H54 (cell line): Measurements from ENCODE around the gene MT3.
"Not testable (repeated sequence)": the region's sequence is repeated elsewhere in the genome, so short reads cannot be mapped to it uniquely, and the experiment has no call there.

ENCODE experiments used
- DNase-seq: peaks from one replicate; pipeline ENCODE4 v3.0.0; 2011; ENCODE audit warnings: low spot score, mixed read lengths; ENCODE audit not compliant: insufficient read length
- FAIRE-seq: peaks from 3 replicates; lab custom pipeline; 2011; peaks lifted over from hg19 to GRCh38; lab: Jason Lieb, UNC
- POLR2A ChIP-seq: IDR thresholded peaks from 2 replicates; pipeline ENCODE4 v1.6.1; 2011; ENCODE audit warnings: low read depth, mild to moderate bottlenecking, low read length

Gene MT3

GRCh38 chr16:56610017-56610608, 20.8 kb downstream of the MT3 start:
- DNase-seq: no peak
- TF ChIP-seq POLR2A: peak; percentile 74
- FAIRE-seq: no peak

DNA sequence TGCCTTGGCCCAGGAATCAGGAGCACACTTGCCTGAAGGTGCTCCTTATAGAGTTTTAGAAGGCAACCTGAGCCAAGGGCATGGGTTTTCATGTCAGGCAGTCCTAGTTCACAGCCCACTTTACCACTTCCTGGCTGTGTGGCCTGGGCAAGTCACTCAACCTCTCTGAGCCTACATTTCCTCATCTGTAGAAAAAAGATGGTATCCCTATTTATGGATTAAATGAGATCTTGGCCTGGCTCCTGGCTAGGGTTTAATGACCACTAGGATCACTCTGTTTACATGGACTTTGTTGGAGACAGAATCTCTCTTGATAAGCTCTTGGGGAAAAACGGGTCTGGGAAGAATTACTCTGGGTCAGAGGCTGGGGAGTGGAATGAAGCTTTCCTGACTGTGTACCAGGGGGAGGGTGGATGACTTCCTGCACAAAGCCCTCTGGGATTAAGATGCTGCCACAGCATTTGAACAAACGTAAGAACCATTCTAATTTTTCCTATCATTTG, 21.3 kb downstream of the MT3 start:
- DNase-seq (no peak), FAIRE-seq (no peak)
- TF ChIP-seq POLR2A: no peak

GRCh38 chr16:56611281-56611833, 22.0 kb downstream of the MT3 start:
- TF ChIP-seq POLR2A: no peak
- no peak for FAIRE-seq
- no peak for DNase-seq

DNA sequence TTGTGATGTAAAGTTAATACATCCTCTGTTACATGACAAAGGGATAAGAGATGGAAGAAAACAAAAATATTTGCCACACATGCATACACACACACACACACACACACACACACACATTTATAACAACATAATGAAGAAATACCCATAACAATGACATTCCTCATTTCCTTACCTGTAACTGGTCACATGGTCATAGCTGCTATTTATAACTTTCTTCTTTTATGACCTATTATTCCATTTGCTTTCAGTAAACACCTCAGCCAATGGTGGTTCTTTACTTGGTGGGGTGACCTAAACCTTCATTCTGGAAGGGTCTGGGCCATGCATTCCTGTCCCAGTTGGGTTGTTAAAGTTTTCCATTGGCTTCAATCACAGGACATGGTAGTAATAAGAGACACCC, 24.4 kb downstream of the MT3 start:
- DNase-seq: no peak
- TF ChIP-seq POLR2A: no peak
- no peak for FAIRE-seq

DNA sequence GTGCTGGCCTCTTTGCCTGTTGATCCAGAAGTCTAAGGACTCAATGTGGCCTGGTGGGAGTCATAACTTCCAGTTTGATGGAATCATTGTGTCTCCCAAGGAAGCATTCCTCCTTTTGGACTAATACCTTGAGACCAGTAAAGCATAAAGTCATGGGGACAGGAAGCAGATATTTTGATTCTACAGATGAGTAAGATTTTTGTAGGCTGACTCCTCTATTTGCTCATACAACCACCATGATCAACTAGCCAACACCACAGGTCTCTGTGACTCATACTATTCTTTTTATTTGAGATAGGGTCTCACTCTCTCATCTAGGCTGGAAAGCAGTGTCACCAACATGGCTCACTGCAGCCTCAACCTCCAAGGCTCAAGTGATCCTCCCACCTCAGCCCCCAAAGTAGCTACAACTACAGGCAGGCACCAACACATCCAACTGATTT, 25.2 kb downstream of the MT3 start:
- peak; percentile 54 for DNase-seq
- no peak for FAIRE-seq
- TF ChIP-seq POLR2A: no peak

GRCh38 chr16:56615353-56615752, 26.0 kb downstream of the MT3 start:
- no peak for TF ChIP-seq POLR2A
- FAIRE-seq (no peak), DNase-seq (no peak)

GRCh38 chr16:56616608-56617211, 27.4 kb downstream of the MT3 start:
- TF ChIP-seq POLR2A: no peak
- FAIRE-seq (no peak), DNase-seq (no peak)

DNA sequence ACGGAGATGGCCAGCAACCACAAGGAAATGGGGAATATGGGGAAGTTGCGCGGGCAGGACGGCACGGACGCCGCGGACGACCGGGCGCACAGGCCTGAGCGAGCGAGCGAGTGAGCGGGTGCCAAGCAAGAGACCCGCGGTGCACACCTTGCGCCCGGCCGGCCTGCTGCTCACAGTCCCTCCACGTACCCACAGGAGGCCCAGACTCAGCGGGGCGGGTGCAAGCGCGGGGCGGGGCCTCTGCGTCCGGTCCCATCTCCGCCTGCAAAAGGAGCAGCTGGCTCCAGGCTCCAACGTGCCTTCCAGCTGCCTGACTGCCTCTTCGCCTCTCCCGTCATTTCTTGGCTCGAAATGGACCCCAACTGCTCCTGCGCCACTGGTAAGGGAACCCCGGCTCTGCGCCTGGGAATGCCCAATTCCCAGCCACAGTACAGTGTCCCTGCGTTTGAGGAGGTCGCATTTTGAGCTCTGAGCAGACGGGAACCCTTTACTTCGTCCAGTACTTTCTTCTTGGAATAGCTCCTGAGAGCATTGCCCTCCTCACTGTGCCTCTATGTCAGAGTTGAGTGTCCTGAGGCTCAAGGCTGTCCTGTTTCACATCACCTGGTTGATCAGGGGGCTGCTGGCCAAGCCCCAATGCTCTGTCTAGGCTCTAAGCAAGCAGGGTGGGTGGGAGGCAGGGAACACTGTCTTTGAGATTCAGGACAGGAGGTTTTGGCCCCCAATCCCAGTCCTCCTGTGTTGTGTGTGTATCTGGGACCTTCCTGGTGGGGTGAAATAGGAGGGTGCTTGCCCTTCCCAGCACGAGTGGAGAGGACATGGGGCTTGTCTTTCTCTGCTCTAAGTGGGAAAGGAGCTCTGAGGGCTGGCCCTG, 28.1 kb downstream of the MT3 start:
- no peak for DNase-seq
- no peak for FAIRE-seq
- no peak for TF ChIP-seq POLR2A

- TF ChIP-seq POLR2A: no peak
- DNase-seq (no peak), FAIRE-seq (no peak)
Measured at GRCh38 chr16:56618138-56618537, 28.8 kb downstream of the MT3 start.

DNA sequence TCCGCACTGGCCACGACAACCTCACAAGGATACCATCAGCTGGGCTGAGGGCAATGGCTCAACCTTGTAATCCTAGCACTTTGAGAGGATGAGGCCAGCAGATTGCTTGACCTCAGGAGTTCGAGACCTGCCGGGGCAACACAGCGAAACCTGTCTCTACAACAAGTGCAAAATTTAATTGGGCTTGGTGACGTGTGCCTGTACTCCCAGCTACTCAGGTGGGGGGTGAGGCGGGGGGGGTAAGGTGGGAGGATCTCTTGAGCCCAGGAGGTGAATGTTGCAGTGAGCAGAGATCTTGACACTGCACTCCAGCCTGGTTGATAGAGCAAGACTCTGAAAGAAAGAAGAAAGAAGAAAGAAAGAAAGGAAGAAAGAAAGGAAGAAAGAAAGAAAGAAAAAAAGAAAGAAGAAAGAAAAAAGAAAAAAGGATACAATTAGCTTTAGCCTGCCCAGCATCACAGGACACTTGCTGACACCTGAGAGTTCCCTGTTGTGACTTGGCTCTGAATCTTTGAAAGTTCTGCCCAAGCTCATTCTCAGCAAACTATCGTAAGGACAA, 31.1 kb downstream of the MT3 start:
- no peak for FAIRE-seq
- TF ChIP-seq POLR2A: no peak
- no peak for DNase-seq

DNA sequence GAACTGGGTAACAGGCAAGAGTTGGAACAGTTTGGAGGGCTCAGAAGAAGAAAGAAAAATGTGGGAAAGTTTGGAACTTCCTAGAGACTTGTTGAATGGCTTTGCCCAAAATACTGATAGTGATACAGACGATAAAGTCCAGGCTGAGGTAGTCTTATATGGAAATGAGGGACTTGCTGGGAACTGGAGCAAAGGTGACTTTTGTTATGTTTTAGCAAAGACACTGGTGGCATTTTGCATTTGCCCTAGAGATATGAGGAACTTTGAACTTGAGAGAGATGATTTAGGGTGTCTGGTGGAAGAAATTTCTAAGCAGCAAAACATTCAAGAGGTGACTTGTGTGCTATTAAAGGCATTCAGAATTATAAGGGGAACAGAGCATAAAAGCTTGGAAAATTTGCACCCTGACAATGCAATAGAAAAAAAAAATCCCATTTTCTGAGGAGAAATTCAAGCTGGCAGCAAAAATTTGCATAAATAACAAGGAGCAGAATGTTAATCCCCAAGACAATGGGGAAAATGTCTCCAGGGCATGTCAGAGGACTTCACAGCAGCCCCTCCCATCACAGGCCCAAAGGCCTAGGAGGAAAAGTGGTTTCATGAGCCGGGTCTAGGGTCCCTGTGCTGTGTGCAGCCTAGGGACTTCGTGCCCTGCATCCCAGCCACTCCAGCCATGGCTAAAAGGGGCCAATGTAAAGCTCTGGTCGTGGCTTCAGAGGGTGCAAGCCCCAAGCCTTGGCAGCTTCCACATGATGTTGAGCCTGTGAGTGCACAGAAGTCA, 32.5 kb downstream of the MT3 start:
- FAIRE-seq, DNase-seq: not testable (repeated sequence)

DNA sequence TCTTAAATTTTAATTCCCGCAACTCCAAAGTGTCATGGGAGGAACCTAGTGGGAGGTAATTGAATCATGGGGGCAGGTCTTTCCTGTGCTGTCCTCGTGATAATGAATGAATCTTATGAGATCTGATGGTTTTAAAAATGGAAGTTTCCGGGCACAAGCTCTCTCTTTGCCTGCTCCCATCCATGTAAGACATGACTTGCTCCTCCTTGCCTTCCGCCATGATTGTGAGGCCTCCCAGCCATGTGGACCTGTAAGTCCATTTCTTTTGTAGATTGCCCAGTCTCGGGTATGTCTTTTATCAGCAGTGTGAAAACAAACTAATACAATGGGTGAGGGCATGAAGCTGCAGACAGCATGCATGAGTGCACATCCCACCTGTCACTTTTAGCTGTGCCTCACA, 33.9 kb downstream of the MT3 start:
- not testable (repeated sequence) for FAIRE-seq, DNase-seq

- no peak for TF ChIP-seq POLR2A
- DNase-seq (no peak), FAIRE-seq (no peak)
Measured at GRCh38 chr16:56623637-56624036, 34.3 kb downstream of the MT3 start.
